IPS-18c (cell line): Measurements from ENCODE around the gene ATP5MC2.
"Not testable (repeated sequence)": the region's sequence is repeated elsewhere in the genome, so short reads cannot be mapped to it uniquely, and the experiment has no call there.

Experiments
- H3K4me3 ChIP-seq: 2 replicates; pipeline ENCODE4 v1.7.0; 2013; ENCODE audit warnings: low read depth, mild to moderate bottlenecking, low read length, moderate library complexity; ENCODE audit not compliant: insufficient read depth
- H3K9me3 ChIP-seq: one replicate; pipeline ENCODE4 v1.6.1; 2013; ENCODE audit warnings: mild to moderate bottlenecking, low read length, moderate library complexity; ENCODE audit not compliant: control insufficient read depth, insufficient read depth

The ATP5MC2 gene

DNA sequence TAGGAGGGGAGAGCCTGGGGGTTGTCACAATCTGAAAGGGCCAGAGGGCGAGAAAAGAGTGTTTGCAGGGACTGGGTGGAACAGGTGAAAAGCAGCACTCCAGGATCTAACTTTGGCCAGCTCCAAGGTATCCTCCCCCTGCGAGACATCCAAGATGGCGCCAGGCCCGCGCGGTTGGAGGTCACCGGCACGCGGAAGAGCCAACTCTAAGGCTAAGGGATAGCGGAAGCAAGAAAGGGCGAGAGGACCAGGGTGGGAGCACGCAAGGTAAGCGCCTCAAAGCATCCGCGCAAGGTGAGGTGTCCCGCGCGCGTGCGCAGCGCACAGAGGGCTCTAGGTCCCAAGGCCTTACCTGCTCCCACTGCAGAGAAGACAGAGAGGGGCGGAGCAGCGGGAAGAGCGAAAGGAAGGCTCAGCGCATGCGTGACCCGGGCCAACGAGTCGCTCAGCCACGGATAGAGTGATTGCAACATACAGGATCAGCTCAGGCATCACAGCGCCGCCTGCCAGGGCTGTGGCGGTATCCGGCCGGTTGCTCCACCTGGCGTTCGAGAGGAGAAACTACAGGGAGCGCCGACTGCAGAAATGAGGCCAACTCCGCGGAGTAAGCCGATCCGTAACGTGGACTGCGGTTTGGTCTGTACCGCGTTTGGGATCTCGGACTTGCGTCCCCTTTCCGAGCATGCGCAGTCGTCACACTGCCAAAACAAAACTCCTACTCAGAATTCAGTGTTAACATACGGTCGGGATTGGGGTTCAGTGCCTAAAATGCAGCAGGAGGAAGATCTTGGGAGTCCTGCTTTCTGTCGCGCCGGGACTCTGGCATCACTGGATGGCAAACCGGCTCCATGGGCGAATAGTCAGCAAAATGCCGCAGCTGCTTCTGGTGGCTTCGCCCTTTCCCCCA lies at the start of gene ATP5MC2:
Gene ATP5MC2, minus strand, starts transcription at position 383 of the 907 bp plus-strand sequence. CDS start 3,469 bp downstream, outside the sequence.
- H3K4me3 ChIP-seq: peak within 1 kb of the TSS; percentile 75
- no peaks in the 10 kb centered on the region for H3K9me3 ChIP-seq

GRCh38 chr12:53722450-53723041 lies 46.7 kb upstream of the ATP5MC2 start:
- no peak overlapping the region for H3K4me3 ChIP-seq

DNA sequence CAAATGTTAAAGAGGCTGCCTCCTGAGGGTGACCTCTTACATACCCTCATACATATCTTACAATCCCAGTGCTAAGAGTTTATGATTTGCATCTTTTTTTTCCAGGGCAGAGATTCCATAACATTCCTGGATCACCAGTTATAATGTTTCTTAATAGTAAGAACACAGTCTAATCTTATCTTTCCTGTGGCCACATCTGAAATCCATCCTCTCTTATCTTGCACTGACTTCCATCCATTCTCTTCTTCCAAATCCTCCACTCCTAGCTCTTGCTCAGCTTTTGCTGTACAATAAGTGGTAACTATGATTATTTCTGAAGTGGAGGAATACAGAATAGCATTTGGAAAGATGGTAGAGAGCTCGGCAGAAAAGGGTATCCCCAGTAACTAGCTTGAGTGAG lies 45.1 kb upstream of the ATP5MC2 start:
- Histone ChIP-seq H3K4me3 (no peak overlapping the region), H3K9me3 (no peaks in the 10 kb centered on the region)

More at GRCh38 chr12:53722450-53723041, 46.7 kb upstream of the ATP5MC2 start:
- no peaks in the 10 kb centered on the region for H3K9me3 ChIP-seq

GRCh38 chr12:53719649-53720048 lies 43.8 kb upstream of the ATP5MC2 start:
- Histone ChIP-seq H3K9me3 (no peaks in the 10 kb centered on the region), H3K4me3 (no peak overlapping the region)

- H3K9me3 ChIP-seq: not testable (repeated sequence)
These were observed 42.7 kb upstream of the ATP5MC2 start for GRCh38 chr12:53718567-53718966.

GRCh38 chr12:53717319-53717718 lies 41.4 kb upstream of the ATP5MC2 start:
- Histone ChIP-seq H3K9me3 (no peaks in the 10 kb centered on the region), H3K4me3 (no peak overlapping the region)

More at GRCh38 chr12:53718567-53718966, 42.7 kb upstream of the ATP5MC2 start:
- H3K4me3 ChIP-seq: not testable (repeated sequence)

DNA sequence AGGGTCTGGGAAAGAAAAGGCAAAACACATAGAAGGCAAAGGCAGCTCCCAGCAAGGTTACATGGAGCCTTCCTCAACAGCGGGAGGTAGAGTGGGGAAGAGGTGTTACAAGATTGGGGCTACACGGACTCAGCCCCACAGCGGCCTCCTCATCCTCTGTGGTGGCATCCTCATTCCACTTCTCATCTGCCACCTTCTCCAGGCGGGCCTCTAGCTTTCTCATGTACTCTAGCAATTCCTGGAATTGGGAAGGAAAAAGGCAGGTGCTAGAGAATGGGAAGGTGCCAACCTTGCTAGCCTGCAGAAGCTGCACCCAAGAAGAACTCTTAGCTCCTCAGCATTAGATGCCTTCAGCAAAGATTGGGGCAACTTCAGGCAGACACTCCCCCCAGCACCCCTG lies 38.1 kb upstream of the ATP5MC2 start:
- no peak overlapping the region for H3K4me3 ChIP-seq
- no peaks in the 10 kb centered on the region for H3K9me3 ChIP-seq

DNA sequence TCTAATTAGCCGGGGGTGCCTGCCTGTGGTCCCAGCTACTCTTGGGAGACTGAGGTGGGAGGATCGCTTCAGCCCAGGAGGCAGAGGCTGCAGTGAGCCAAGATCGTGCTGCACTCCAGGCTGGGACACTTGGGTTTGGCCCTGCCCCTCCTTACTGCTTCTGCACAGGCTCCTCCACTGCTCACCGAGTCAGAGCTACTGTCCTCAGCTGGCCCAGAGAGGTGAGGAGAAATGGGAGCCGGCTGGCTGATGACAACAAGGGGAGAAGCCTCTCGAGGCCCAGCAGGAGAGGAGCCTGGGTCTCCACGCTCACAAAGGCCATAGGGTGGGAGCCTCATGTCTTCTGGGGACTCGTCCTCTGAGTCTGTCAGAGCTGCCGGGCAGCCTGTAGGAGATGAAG lies 37.6 kb upstream of the ATP5MC2 start:
- H3K4me3 ChIP-seq: no peak overlapping the region

GRCh38 chr12:53712059-53712643 lies 36.3 kb upstream of the ATP5MC2 start:
- no peak overlapping the region for H3K4me3 ChIP-seq

More for the DNA sequence above, 37.6 kb upstream of the ATP5MC2 start:
- H3K9me3 ChIP-seq: no peaks in the 10 kb centered on the region

GRCh38 chr12:53710091-53710490 lies 34.2 kb upstream of the ATP5MC2 start:
- Histone ChIP-seq H3K4me3 (no peak overlapping the region), H3K9me3 (no peaks in the 10 kb centered on the region)

More at GRCh38 chr12:53712059-53712643, 36.3 kb upstream of the ATP5MC2 start:
- no peaks in the 10 kb centered on the region for H3K9me3 ChIP-seq

GRCh38 chr12:53709671-53710070 lies 33.8 kb upstream of the ATP5MC2 start:
- Histone ChIP-seq H3K9me3 (no peaks in the 10 kb centered on the region), H3K4me3 (no peak overlapping the region)

- Histone ChIP-seq H3K9me3 (no peaks in the 10 kb centered on the region), H3K4me3 (no peak overlapping the region)
These were observed 30.2 kb upstream of the ATP5MC2 start for GRCh38 chr12:53706080-53706479.

- Histone ChIP-seq H3K9me3 (peaks cover 2% of the 10 kb centered on the region), H3K4me3 (no peak overlapping the region)
These were observed 27.9 kb upstream of the ATP5MC2 start for GRCh38 chr12:53703756-53704155.

DNA sequence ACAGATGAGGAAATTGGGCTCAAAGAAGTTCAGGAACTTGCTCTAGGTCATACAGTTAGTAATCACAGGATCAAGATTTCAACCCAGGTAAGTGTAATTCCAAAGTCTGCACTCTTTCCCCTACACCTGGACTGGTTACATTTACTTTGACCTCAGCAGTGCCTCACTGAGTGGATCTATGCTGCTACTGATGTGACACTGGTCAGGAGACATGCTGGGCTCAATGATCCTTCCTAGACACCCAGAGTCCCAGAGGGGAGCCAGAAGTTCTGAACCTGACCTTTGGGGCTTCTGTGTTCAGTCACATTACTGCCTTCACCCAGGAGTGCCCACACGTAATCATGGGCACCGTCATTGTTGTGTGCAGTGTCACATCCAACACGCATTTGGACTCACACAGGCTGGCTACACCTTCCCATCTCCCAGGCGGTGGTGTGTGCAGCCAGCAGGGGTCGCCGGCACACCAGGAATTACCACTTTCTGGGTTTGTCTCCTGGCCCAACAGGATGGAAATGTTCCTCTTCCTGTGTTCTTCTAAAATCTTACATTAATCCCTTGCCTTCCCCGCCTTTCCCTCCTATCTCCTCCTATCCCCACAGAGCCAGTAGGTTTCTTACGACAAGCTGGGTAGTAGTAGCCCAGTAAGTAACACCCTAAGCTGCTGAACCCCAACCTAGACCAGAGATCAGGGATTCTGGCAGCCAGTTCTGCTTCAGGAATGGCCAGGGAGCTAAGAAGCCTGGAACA lies 25.8 kb upstream of the ATP5MC2 start:
- peaks cover 2% of the 10 kb centered on the region for H3K9me3 ChIP-seq
- H3K4me3 ChIP-seq: no peak overlapping the region

DNA sequence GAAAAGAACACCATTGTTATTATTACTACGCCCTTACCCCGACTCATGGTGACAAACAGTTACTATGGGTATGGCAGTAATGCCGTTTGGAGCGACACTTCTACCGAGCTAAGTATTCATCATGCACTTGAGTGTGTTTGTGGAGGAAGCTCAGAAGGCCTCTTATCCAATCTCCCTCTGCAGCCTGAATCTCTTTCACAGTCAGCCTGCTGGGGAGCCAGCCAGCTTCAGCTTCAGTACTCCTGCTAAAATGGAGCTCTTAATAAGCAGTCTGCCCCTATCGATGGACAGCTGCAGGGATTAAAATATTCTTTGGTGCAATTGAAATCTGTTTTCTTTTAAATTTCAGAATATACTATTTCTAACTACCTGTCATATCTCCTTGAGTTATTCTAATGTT lies 24.7 kb upstream of the ATP5MC2 start:
- Histone ChIP-seq H3K9me3 (peaks cover 2% of the 10 kb centered on the region), H3K4me3 (no peak overlapping the region)

GRCh38 chr12:53699678-53700025 lies 23.8 kb upstream of the ATP5MC2 start:
- Histone ChIP-seq H3K9me3 (peaks cover 2% of the 10 kb centered on the region), H3K4me3 (no peak overlapping the region)

- Histone ChIP-seq H3K4me3 (no peak overlapping the region), H3K9me3 (peaks cover 2% of the 10 kb centered on the region)
These were observed 23.2 kb upstream of the ATP5MC2 start for GRCh38 chr12:53698948-53699677.
